Measurements from ENCODE around the gene LARGE1.

- TF ChIP-seq CTCF (IDR thresholded peaks at IDR 0.05; ENCODE audit: low read length), result no peak
- TF ChIP-seq EZH2 (IDR thresholded peaks at IDR 0.05; ENCODE audit: borderline replicate concordance, low read length), result no peak
These were observed 250.5 kb downstream of the LARGE1 start for GRCh38 chr22:33669746-33670145.
